Measurements from ENCODE around the gene ZC3H14. TPM values are rescaled to one million over a fixed set of nuclear protein-coding genes. Genes with fewer than 3 reads are reported as not detected.

Gene ZC3H14
- total and polyA plus RNA-seq, 10 of the 15 experiments (the other 5 are each of a cell fraction or from before 2014, with no cell fraction given): 17.9 to 97.1 (median 47.6) TPM

DNA sequence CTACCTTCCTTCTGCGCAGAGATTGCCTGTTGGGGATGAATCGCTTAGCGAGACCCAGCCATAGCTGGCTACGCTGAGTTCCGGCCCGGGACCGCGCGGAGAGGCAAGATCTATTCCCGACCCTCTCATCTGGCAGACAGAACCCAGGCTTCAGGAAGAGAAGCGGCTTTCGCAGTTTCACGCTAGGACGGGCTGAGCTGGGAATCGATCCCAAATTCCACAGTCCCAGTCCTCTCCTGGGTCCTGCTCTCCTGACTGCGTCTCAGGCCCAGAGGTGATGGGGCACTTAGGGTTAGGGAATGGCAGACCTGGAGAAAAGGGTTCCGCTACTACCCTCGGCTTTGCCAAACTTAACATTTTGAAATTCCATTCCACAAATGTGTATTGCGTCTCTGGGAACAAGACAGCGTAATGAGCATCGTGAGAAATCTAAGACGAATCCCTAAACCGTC, 10.8 kb upstream of the ZC3H14 start (continued):
- TF ChIP-seq, protein P1, sequence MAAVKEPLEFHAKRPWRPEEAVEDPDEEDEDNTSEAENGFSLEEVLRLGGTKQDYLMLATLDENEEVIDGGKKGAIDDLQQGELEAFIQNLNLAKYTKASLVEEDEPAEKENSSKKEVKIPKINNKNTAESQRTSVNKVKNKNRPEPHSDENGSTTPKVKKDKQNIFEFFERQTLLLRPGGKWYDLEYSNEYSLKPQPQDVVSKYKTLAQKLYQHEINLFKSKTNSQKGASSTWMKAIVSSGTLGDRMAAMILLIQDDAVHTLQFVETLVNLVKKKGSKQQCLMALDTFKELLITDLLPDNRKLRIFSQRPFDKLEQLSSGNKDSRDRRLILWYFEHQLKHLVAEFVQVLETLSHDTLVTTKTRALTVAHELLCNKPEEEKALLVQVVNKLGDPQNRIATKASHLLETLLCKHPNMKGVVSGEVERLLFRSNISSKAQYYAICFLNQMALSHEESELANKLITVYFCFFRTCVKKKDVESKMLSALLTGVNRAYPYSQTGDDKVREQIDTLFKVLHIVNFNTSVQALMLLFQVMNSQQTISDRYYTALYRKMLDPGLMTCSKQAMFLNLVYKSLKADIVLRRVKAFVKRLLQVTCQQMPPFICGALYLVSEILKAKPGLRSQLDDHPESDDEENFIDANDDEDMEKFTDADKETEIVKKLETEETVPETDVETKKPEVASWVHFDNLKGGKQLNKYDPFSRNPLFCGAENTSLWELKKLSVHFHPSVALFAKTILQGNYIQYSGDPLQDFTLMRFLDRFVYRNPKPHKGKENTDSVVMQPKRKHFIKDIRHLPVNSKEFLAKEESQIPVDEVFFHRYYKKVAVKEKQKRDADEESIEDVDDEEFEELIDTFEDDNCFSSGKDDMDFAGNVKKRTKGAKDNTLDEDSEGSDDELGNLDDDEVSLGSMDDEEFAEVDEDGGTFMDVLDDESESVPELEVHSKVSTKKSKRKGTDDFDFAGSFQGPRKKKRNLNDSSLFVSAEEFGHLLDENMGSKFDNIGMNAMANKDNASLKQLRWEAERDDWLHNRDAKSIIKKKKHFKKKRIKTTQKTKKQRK (IDR thresholded peaks at IDR 0.05; ENCODE audit: low read depth, low read length): no peak
- TF ChIP-seq, protein P2, sequence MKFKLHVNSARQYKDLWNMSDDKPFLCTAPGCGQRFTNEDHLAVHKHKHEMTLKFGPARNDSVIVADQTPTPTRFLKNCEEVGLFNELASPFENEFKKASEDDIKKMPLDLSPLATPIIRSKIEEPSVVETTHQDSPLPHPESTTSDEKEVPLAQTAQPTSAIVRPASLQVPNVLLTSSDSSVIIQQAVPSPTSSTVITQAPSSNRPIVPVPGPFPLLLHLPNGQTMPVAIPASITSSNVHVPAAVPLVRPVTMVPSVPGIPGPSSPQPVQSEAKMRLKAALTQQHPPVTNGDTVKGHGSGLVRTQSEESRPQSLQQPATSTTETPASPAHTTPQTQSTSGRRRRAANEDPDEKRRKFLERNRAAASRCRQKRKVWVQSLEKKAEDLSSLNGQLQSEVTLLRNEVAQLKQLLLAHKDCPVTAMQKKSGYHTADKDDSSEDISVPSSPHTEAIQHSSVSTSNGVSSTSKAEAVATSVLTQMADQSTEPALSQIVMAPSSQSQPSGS (IDR thresholded peaks at IDR 0.05; ENCODE audit: low read length): no peak
- TF ChIP-seq POLR2AphosphoS2 (IDR thresholded peaks at IDR 0.05; ENCODE audit: low read depth, low read length): no peak
- no peak for TF ChIP-seq CREB1 (IDR thresholded peaks at IDR 0.05; ENCODE audit: low read depth)
- TF ChIP-seq TCF12 (IDR thresholded peaks at IDR 0.05; ENCODE audit: low read depth, low read length): no peak
- TF ChIP-seq SMC3 (IDR thresholded peaks at IDR 0.05; ENCODE audit: borderline replicate concordance, low read length): no peak
- no peak for TF ChIP-seq NFIC (IDR thresholded peaks at IDR 0.05; ENCODE audit: low read depth, low read length)
- TF ChIP-seq, protein P3, sequence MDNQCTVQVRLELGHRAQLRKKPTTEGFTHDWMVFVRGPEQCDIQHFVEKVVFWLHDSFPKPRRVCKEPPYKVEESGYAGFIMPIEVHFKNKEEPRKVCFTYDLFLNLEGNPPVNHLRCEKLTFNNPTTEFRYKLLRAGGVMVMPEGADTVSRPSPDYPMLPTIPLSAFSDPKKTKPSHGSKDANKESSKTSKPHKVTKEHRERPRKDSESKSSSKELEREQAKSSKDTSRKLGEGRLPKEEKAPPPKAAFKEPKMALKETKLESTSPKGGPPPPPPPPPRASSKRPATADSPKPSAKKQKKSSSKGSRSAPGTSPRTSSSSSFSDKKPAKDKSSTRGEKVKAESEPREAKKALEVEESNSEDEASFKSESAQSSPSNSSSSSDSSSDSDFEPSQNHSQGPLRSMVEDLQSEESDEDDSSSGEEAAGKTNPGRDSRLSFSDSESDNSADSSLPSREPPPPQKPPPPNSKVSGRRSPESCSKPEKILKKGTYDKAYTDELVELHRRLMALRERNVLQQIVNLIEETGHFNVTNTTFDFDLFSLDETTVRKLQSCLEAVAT (IDR thresholded peaks at IDR 0.05): no peak
- no peak for TF ChIP-seq TARDBP (IDR thresholded peaks at IDR 0.05; ENCODE audit: borderline replicate concordance)
- no peak for TF ChIP-seq EZH2 (IDR thresholded peaks at IDR 0.05; ENCODE audit: borderline replicate concordance, control insufficient read depth, low read depth, low read length)
- no peak for TF ChIP-seq RAD21 (IDR thresholded peaks at IDR 0.05; ENCODE audit: insufficient read depth, low read depth, low read length)
- no peak for TF ChIP-seq NFYA (IDR thresholded peaks at IDR 0.05; ENCODE audit: borderline replicate concordance, low read depth, low read length)

All from GM12878 (cell line).